HepG2 (cell line): Measurements from ENCODE around the gene PDIA4. TPM values are rescaled to one million over a fixed set of nuclear protein-coding genes. Genes with fewer than 3 reads are reported as not detected.
A peak's percentile ranks its signal among the peaks of the same experiment; 100 is the strongest.

Experiments
- ARID4A ChIP-seq: sonication (generic); formaldehyde crosslinking; IDR thresholded peaks from 2 replicates; pipeline ENCODE4 v1.5.0; 2020; ENCODE audit warnings: mild to moderate bottlenecking, missing genetic modification reagents, borderline replicate concordance
- FOXA3 ChIP-seq: IDR thresholded peaks from 2 replicates; pipeline ENCODE4 v1.6.1; 2016; ENCODE audit warnings: missing genetic modification reagents, missing compliant biosample characterization
- FOXK2 ChIP-seq: fragments of 450-650 bp; IDR thresholded peaks from 2 replicates; pipeline ENCODE4 v1.6.1; 2016
- JUND ChIP-seq: sonication (generic); formaldehyde crosslinking; IDR thresholded peaks from 2 replicates; pipeline ENCODE4 v1.8.0; 2022; ENCODE audit warnings: mild to moderate bottlenecking, missing genetic modification reagents
- PHF8 ChIP-seq: sonication (generic); formaldehyde crosslinking; IDR thresholded peaks from 2 replicates; pipeline ENCODE4 v1.5.0; 2020; ENCODE audit warnings: missing genetic modification reagents
- SKI ChIP-seq: fragments of 450-650 bp; IDR thresholded peaks from one replicate; pipeline ENCODE4 v1.6.1; 2018; ENCODE audit warnings: mild to moderate bottlenecking; ENCODE audit not compliant: partially characterized antibody
- SMAD9 ChIP-seq: sonication (generic); formaldehyde crosslinking; IDR thresholded peaks from 2 replicates; pipeline ENCODE4 v1.5.1; 2020; ENCODE audit warnings: mild to moderate bottlenecking, missing genetic modification reagents
- TFDP2 ChIP-seq: sonication (generic); formaldehyde crosslinking; IDR thresholded peaks from 2 replicates; pipeline ENCODE4 v1.4.0; 2020; ENCODE audit warnings: missing genetic modification reagents
- USF2 ChIP-seq, 2 experiments: sonication (generic) in 1 of 2; formaldehyde crosslinking in 1 of 2; IDR thresholded peaks; 2 replicates each; pipeline versions ENCODE4 v1.5.1 to v1.6.1; 2011 to 2020; ENCODE audit warnings: borderline replicate concordance in 1 of 2, low read depth in 1 of 2, low read length in 1 of 2, mild to moderate bottlenecking in 1 of 2, missing genetic modification reagents in 1 of 2, moderate library complexity in 1 of 2
- ZNF24 ChIP-seq: fragments of 450-650 bp; IDR thresholded peaks from 2 replicates; pipeline ENCODE4 v1.6.1; 2017; ENCODE audit warnings: antibody characterized with exemption, mild to moderate bottlenecking
- ZNF414 ChIP-seq: sonication (generic); formaldehyde crosslinking; IDR thresholded peaks from 2 replicates; pipeline ENCODE4 v1.5.0; 2020; ENCODE audit warnings: missing genetic modification reagents
- ZNF567 ChIP-seq: sonication (generic); formaldehyde crosslinking; IDR thresholded peaks from 2 replicates; pipeline ENCODE4 v1.8.1; 2023; ENCODE audit warnings: mild to moderate bottlenecking, missing genetic modification reagents, borderline replicate concordance
- polyA plus RNA-seq, 8 experiments: library from polyadenylated mRNA; depleted of rRNA in 3 of 8; stranded (reverse) in 7 of 8; unstranded in 1 of 8; fragments of >200 nt; fragmentation: Illumina TruSeq in 4 of 8; extraction: Trizol in 4 of 8; gene quantifications; 2 replicates each; pipeline versions ENCODE4 v1.2.1 to v1.2.3, GENCODE V29; 2011 to 2016; ENCODE audit warnings: low read depth in 4 of 8, missing spikeins in 1 of 8, mixed read lengths in 1 of 8; ENCODE audit not compliant: insufficient read depth in 1 of 8
- total RNA-seq, 5 experiments: library from RNA; depleted of rRNA; stranded (reverse); fragments of >200 nt; fragmentation: Illumina TruSeq; extraction: Trizol; gene quantifications; 2 replicates each; pipeline ENCODE4 v1.2.3, GENCODE V29; 2016; ENCODE audit warnings: low read depth in 1 of 5

PDIA4 gene
- total and polyA plus RNA-seq, 2 of the 13 experiments (the other 11 are each of a cell fraction or from before 2014, with no cell fraction given), result 278 to 402 TPM

GRCh38 chr7:148987751-148988512 is 40.4 kb downstream of the PDIA4 start (continued):
- no peak; the same call in 1 of the 2 replicates for TF ChIP-seq ZNF24
- no peak for TF ChIP-seq FOXK2
- no peak for TF ChIP-seq JUND
- peak; percentile 23; the same call in 1 of the 2 replicates for TF ChIP-seq ARID4A (CRISPR knock-in tag)
- 0 out of 2 replicates have a peak, but pooled peaks have one; percentile 7 for TF ChIP-seq PHF8 (CRISPR knock-in tag)
- TF ChIP-seq ZNF414 (CRISPR knock-in tag), result no peak
- no peak for TF ChIP-seq SKI
- TF ChIP-seq USF2 (IDR thresholded peaks at IDR 0.05; ENCODE audit: low read depth, low read length), result no peak
- TF ChIP-seq USF2 (CRISPR knock-in tag; IDR thresholded peaks at IDR 0.05; ENCODE audit: borderline replicate concordance), result no peak
- TF ChIP-seq SMAD9 (CRISPR knock-in tag), result no peak
- TF ChIP-seq TFDP2 (CRISPR knock-in tag), result no peak; the same call in 1 of the 2 replicates
- TF ChIP-seq ZNF567, result no peak
- TF ChIP-seq FOXA3 (CRISPR knock-in tag), result no peak
